HG03159 (cell line): ENCODE data around the gene TRIM27.
"Not testable (repeated sequence)": the region's sequence is repeated elsewhere in the genome, so short reads cannot be mapped to it uniquely, and the experiment has no call there.

Experiments
- ATAC-seq: cut with Tn5 transposase; IDR thresholded peaks from one replicate; pipeline ENCODE4 v1.9.1; 2021; ENCODE audit warnings: mild to moderate bottlenecking, moderate library complexity; ENCODE audit not compliant: unreplicated experiment

The TRIM27 gene

GRCh38 chr6:28943223-28943556, 19.4 kb upstream of the TRIM27 start:
- no peak for ATAC-seq

GRCh38 chr6:28941684-28942448, 18.1 kb upstream of the TRIM27 start:
- no peak for ATAC-seq

- peak; percentile 64 for ATAC-seq
These were observed 17.3 kb upstream of the TRIM27 start for GRCh38 chr6:28940858-28941683.

- ATAC-seq, result peak; percentile 21
These were observed 16.6 kb upstream of the TRIM27 start for GRCh38 chr6:28940294-28940857.

GRCh38 chr6:28933069-28933468, 9.3 kb upstream of the TRIM27 start:
- ATAC-seq, result no peak

GRCh38 chr6:28929887-28930620, 6.3 kb upstream of the TRIM27 start:
- no peak for ATAC-seq

- not testable (repeated sequence) for ATAC-seq
These were observed 5.6 kb upstream of the TRIM27 start for GRCh38 chr6:28929339-28929738.

GRCh38 chr6:28927846-28928245, 4.1 kb upstream of the TRIM27 start:
- no peak for ATAC-seq

GRCh38 chr6:28922821-28923317, 916 bp downstream of the TRIM27 start:
- peak; percentile 25 for ATAC-seq

GRCh38 chr6:28922004-28922820, 1.6 kb downstream of the TRIM27 start:
- no peak for ATAC-seq

GRCh38 chr6:28920281-28920680, 3.5 kb downstream of the TRIM27 start:
- no peak for ATAC-seq

GRCh38 chr6:28914941-28915340, 8.8 kb downstream of the TRIM27 start:
- ATAC-seq, result no peak

- ATAC-seq, result no peak
These were observed 12.7 kb downstream of the TRIM27 start for GRCh38 chr6:28910901-28911690.

GRCh38 chr6:28907394-28907793, 16.4 kb downstream of the TRIM27 start:
- ATAC-seq, result no peak

- no peak for ATAC-seq
These were observed 17.1 kb downstream of the TRIM27 start for GRCh38 chr6:28906669-28907068.

GRCh38 chr6:28903686-28904085, 20.1 kb downstream of the TRIM27 start:
- no peak for ATAC-seq

GRCh38 chr6:28901831-28902230, 22.0 kb downstream of the TRIM27 start:
- no peak for ATAC-seq

GRCh38 chr6:28900577-28901256, 23.1 kb downstream of the TRIM27 start:
- no peak for ATAC-seq

GRCh38 chr6:28898710-28898965, 25.1 kb downstream of the TRIM27 start:
- no peak for ATAC-seq
